NCI-H2081 treated with DMSO at 0.1 percent for 48 hours (cell line): Measurements from ENCODE around the gene XYLT1.

Experiments used
- DNase-seq: peaks from one replicate; lab custom pipeline; 2025; lab: John Stamatoyannopoulos, UW

Gene XYLT1

DNA sequence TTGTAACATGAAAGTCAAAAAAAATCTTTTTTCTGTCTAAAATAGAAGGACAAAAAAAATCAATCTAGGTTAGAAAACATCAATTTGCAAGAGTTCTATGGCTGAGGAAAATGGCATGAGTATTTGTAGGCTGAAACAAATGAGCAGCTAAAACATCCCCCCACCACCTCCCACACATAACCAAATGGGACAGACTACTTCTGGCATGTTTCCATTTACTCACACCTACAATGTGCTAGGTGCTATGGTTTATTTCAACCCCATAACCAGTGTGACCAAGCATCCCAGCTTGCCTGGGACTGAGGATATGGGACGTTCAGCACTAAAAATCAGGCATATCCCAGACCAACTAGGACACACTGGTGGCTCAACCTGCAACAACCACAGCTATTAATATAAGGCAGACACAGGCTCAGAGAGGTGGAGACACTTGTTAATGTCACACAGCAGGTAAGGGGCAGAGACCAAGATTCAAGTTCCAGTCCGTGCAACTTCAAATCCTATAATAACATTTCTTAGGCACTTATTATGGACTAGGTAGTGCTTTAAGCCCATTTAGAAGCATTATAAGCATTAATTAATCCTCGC, 96.0 kb downstream of the XYLT1 start:
- no peak for DNase-seq

DNA sequence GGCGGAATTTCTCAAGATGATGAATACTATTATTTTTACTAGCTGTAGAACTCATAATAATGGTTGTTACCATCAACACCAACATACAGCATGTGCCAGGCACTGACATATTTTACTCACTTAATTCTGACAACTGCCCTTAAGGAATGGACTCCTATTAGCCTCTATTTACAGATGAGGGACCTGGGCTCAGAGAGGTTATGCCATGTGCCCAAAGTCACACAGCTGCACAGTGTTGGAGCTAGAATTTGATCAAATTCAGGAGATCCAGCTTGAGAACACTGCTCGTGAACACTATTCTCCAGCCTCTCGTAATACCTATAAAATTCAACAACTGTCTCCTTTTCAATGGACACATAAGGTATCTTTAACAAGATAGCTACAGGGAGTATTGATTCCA, 97.2 kb downstream of the XYLT1 start:
- no peak for DNase-seq

DNA sequence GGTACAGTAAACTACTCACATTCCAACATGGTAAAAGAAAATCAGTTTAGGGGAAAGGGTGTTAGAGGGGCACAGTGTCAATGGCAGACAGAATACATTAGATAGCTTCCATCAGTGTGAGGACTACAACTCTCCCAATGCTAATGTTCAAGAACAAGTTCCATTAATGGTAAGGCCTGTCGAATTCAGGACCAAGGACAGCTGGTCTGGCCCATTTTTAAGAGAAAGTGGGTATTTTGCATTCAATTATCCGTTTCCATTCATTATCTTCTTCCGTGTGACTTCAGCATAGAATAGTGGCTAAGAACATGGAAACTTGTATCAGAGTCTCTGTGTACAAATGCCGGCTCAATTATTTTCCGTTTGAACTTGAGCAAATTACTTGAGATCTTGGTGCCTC, 98.4 kb downstream of the XYLT1 start:
- no peak for DNase-seq

DNA sequence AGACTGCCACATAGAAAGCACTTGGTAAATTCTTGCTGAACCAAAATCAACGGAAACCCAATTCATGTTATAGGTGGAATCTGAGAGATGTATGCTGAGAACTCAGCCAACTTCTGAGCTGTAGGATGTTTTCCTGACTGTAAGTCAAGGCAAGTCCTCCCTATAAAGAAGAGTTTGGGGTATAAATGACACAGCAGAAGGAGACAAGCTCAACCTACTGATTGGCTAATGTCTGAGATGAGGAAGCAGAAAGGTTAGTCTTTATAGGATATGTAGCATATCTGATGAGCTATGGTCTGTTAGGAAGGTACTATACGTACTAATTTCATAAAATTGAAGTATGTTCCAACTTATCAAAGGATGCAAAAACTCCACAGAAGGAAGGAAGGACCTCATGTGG, 99.5 kb downstream of the XYLT1 start:
- no peak for DNase-seq

DNA sequence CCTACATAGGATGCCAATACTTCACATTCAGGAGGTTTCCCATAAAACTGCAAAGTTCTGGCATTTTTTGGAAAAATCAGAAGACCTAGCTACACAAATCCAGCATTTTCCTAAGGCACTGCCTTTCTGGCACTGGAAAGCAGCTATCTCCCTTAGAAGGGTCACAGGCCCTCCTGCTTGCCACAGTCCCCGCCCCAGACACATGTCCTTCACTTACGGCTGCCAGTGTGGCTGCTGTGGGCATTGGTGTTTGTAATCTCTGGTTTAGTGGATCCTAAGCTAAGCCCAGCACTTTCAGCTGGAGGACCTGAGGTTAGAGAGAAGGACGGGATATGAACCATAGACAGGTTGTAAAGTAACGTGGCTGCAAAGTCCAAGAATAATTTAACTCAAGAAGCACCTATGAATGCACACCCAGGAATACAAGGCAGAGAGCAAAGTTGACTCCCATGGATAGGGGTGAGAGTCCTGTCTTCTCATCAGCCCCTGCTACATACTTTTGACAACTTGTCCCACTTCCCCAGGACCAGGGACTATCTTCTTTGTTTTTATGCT, 100.0 kb downstream of the XYLT1 start:
- no peak for DNase-seq

GRCh38 chr16:17370223-17370707, 100.5 kb downstream of the XYLT1 start:
- DNase-seq, result no peak

DNA sequence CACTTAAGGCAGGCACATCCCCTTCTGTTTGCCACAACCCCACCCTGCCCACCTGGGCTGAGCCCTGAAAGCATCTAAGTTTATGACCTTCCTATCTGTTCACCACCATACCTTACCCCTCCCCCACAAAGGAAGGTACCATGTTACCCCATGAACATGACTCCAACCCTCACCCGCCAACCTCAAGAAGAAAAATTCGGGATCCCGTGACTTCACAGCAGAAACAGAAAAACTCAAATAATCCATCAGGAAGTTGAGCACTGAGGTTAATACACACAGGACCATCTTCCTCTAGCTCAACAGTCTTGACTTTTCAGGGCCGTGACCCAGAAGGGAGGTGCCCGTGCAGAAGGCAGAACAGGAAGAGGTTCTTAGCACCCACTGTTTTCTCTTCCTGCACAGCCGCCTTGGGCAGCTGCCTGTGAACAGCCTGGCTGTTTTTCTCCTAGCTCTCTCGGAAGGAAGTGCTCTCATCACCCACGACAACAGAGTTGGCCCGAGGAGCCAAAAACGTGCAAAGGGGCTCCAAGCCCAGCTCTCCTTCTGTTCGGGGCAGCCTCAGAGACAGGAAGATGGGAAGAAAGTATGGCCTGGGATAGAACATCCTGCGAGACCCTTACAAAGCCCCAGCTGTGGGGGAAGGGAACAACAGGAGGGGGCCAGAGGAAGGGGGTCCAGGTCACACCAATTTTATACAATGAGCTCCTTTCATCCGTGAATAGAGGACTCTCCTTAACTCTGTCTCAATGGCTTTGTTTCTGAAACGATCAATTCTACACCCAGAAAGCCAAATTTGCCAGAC, 101.1 kb downstream of the XYLT1 start:
- no peak for DNase-seq

GRCh38 chr16:17368951-17369350, 101.8 kb downstream of the XYLT1 start:
- no peak for DNase-seq

- DNase-seq, result no peak
These were observed 102.3 kb downstream of the XYLT1 start for GRCh38 chr16:17368446-17368845.

- DNase-seq, result no peak
These were observed 102.8 kb downstream of the XYLT1 start for GRCh38 chr16:17367923-17368322.

- no peak for DNase-seq
These were observed 103.7 kb downstream of the XYLT1 start for GRCh38 chr16:17367036-17367435.

- no peak for DNase-seq
These were observed 104.3 kb downstream of the XYLT1 start for GRCh38 chr16:17366299-17366961.

GRCh38 chr16:17365591-17366298, 105.0 kb downstream of the XYLT1 start:
- no peak for DNase-seq

DNA sequence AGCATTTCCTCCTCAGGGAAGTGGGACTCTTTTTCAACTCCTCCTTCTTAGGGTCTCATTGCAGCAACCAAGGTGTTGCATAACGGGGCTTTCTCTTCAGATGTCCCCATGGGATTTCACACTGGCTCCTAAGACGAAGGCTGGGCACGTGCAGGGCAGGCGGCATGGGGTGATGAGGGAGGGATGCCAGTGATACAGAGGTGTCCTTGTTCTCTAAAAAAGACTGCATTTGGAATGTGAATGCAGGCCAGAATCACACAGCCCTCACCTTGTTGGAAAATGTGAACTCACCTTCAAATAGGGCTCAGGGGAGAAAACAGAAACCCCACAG, 105.6 kb downstream of the XYLT1 start:
- no peak for DNase-seq

DNA sequence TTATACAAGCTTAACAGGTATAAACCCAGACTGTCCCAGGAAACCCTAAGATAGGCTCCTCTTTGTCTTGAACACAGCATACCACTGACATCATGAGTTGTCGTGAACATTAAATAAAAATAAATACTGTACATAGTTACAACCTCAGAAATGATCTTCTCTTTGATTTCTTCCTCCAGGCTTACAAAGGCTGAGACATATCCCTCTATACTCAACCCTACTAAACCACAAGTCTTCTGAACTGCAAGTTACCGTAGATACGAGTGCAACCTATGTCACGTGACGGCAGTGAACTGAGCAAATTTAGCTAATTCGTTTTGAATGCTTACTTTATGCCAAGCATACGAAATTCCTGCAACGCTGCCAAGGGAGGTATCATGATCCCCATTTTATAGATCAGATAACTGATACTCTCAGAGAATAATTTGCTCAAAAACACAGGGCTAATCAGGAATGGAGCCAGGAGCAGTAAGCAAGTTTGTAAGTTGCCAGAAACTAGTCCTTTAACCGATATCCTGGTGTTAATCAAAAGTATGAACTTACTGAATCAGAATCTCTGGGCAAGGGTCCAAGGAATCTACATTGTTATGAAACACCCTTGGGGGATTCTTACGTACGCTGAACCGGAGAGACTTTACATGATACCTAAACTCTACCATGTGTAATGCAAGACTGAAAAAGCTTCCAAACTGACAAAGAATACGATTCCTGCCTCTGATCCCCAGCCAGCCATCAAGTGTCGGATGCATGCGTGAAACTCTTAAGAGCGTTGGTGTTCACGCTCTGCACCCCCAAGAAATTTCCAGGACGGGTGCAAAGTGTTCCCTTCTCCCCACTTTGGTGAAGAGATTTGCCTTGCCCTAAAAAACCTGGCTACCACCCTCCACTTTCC, 106.2 kb downstream of the XYLT1 start:
- no peak for DNase-seq

DNA sequence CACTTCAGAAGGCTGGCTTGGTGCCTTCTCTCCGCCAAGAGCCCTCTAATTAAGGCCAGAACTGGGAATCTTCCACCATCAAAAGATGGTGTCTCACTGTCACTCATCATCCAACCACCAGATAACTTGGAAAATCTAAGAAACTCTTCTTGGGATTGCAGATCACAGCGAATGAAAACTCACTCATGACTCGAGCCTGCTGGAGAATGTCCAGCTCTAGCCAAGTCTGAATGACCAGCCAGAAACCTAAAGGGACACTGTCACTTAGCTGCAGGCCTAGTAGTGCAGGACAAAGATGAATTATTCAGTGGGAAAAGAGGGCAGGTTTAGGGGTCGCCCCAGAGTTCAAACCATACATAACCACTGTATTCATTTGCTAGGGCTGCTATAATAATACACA, 107.8 kb downstream of the XYLT1 start:
- DNase-seq, result no peak

DNA sequence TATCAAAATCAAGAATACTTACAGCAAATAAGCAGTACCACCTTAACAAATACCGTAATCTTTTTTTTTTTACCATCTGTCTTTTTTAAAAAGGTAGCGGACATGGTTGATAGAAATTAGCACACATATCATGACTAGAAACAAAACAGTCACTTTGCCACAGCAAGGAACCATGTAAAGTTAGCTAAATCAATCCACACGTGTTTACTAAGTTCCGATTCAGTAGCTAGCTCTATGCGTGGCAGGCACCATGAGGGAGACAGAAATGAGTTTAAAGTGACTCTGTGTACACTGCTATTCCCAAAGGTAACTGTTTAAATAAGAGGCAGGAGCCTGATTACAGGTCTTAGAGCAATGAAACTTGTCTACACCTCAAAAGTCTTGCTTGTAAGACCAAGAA, 108.6 kb downstream of the XYLT1 start:
- no peak for DNase-seq

DNA sequence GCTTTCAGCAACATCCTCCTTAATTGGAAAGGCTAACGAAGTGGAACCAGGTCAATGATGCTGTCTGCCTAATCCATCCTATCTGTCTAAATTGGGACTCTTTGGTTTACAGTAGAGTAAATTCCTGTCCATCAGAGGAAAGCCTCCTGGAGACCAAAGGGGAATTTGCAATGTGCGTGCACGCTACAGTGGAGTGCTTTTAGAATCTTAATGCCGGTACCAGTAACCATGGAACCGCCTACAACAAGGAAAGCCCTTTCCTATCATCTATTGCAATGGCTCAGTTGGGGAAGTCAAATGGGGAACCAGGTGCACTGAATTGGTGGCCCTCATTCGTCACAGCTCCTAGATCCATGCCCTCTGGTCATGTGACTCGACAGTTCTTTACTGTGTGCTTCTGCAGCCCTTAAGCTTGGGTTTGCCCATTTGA, 110.1 kb downstream of the XYLT1 start:
- no peak for DNase-seq

GRCh38 chr16:17359788-17360390, 110.9 kb downstream of the XYLT1 start:
- no peak for DNase-seq

- no peak for DNase-seq
These were observed 111.9 kb downstream of the XYLT1 start for GRCh38 chr16:17358846-17359245.

GRCh38 chr16:17358355-17358754, 112.4 kb downstream of the XYLT1 start:
- no peak for DNase-seq
